Adrenal gland (tissue), 12 donors: Measurements from ENCODE around the gene SHLD2. TPM values are rescaled to one million over a fixed set of nuclear protein-coding genes. Genes with fewer than 3 reads are reported as not detected.
"Not testable (repeated sequence)": the region's sequence is repeated elsewhere in the genome, so short reads cannot be mapped to it uniquely, and the experiment has no call there.

ENCODE experiments used
- DNase-seq, 7 donors: peaks; one replicate each; pipeline ENCODE4 v3.0.0-alpha.2; 2019 to 2020
- H3K27ac ChIP-seq, 5 donors: fragments of 200-600 bp; sonication (generic) in 4 of 5; 1 replicate in 3 of 5; 2 replicates in 2 of 5; pipeline versions ENCODE4 v1.5.1 to v1.8.0; 2016 to 2020; ENCODE audit warnings: mild to moderate bottlenecking in 1 of 5
- H3K27me3 ChIP-seq: fragments of 200-600 bp; 2 replicates; pipeline ENCODE4 v1.8.0; 2021
- H3K36me3 ChIP-seq, 2 donors: fragments of 200-600 bp; replicated peaks in 1 of 2; 1 replicate in 1 of 2; 2 replicates in 1 of 2; pipeline versions ENCODE4 v1.5.1 to v1.8.0; 2018 to 2022
- H3K4me1 ChIP-seq, 2 donors: fragments of 200-600 bp; replicated peaks in 1 of 2; 1 replicate in 1 of 2; 2 replicates in 1 of 2; pipeline versions ENCODE4 v1.5.1 to v1.8.0; 2018 to 2021
- H3K4me3 ChIP-seq, 4 donors: fragments of 200-600 bp; sonication (generic) in 3 of 4; one replicate each; pipeline ENCODE4 v1.5.1; 2016 to 2018
- H3K9me3 ChIP-seq, 3 donors: fragments of 200-600 bp; sonication (generic) in 1 of 3; replicated peaks in 1 of 3; 1 replicate in 2 of 3; 2 replicates in 1 of 3; pipeline versions ENCODE4 v1.5.1 to v1.8.0; 2016 to 2021
- CTCF ChIP-seq, 6 experiments: fragments of 450-650 bp in 4 of 6; fragments of 200-600 bp in 2 of 6; sonication (generic) in 1 of 6; IDR thresholded peaks; 1 replicate in 5 of 6; 2 replicates in 1 of 6; pipeline versions ENCODE4 v1.5.1 to v1.8.0; 2016 to 2021; ENCODE audit warnings: antibody characterized with exemption in 6 of 6, mild to moderate bottlenecking in 2 of 6, moderate library complexity in 1 of 6
- POLR2A ChIP-seq, 2 donors: fragments of 450-650 bp; IDR thresholded peaks; one replicate each; pipeline ENCODE4 v1.6.1; 2017; ENCODE audit warnings: antibody characterized with exemption in 2 of 2, mild to moderate bottlenecking in 2 of 2, moderate library complexity in 1 of 2
- WGBS, 4 donors: extraction: QIAGEN DNeasy Blood & Tissue Kit in 2 of 4; methylation state at CpG; one replicate each; pipeline versions ENCODE4 v1.1.5 to v1.1.7; 2013 to 2017; 5-methylcytosine and 5-hydroxymethylcytosine counted together
- intact Hi-C, 2 donors: fragments of 100-400 bp; cut with DNase I; formaldehyde crosslinking; loops; one replicate each; pipeline versions ENCODE4 v1.14.1 to v1.15.0; 2022 to 2023
- polyA plus RNA-seq, 3 donors: library from polyadenylated mRNA; stranded (reverse); fragments of 200-250 nt in 2 of 3; fragments of 350-450 nt in 1 of 3; fragmentation: Illumina TruSeq in 1 of 3; extraction: RNeasy Lipid Tissue Mini Kit (QIAGEN cat#74804) in 1 of 3; gene quantifications; one replicate each; pipeline ENCODE4 v1.2.3, GENCODE V29; 2013 to 2014
- total RNA-seq, 9 donors: library from RNA; depleted of rRNA in 4 of 9; stranded (reverse); fragments of >200 nt in 4 of 9; fragments of 120-200 nt in 1 of 9; fragmentation: NEBNext Ultra II Directional in 1 of 9; extraction: Animal tissue kit (Norgen Biotek cat#: 25700) in 1 of 9; gene quantifications; one replicate each; pipeline versions ENCODE4 v1.1.0 to v1.2.4, GENCODE V29; 2013 to 2023
- donor health status: healthy with polysubstance abuse.
- donor health status: Bipolar disorder and iron deficiency.
- donor health status: DM: yes; HTN: yes; CAD: no.
- donor health status: DM: no; HTN: no; CAD: no.
- donor health status: DM: no; HTN: no; CAD: no.
- donor health status: DM: yes; HTN: yes; CAD: no.

Gene SHLD2
- total and polyA plus RNA-seq, 12 donors = 18.3 to 64.9 (median 36.6) TPM

GRCh38 chr10:87068281-87068680, 26.7 kb upstream of the SHLD2 start:
- 91 to 96% (median 93%) methylated on average over 1 of the region's 1 CpG for WGBS, 4 donors
- peaks cover 0 to 7% of the 10 kb centered on the region in 2 donors for H3K4me1 ChIP-seq
- H3K27ac ChIP-seq = no peak overlapping the region
- H3K27me3 ChIP-seq = no peaks in the 10 kb centered on the region
- no peak for DNase-seq
- TF ChIP-seq CTCF (IDR thresholded peaks at IDR 0.05) (no peak), POLR2A (IDR thresholded peaks at IDR 0.05) (no peak)
- no peak overlapping the region for H3K4me3 ChIP-seq
- no peaks in the 10 kb centered on the region for H3K9me3 ChIP-seq
- H3K36me3 ChIP-seq = peaks cover 0 to 74% of the 10 kb centered on the region in 2 donors
- intact Hi-C loops = no loop called here

- intact Hi-C loops = no loop called here
- peaks cover 0 to 7% of the 10 kb centered on the region in 2 donors for H3K4me1 ChIP-seq
- 24 to 40% (median 34%) methylated on average over 2 of the region's 2 CpGs for WGBS, 4 donors
- TF ChIP-seq CTCF (IDR thresholded peaks at IDR 0.05) (no peak), POLR2A (IDR thresholded peaks at IDR 0.05) (no peak)
- H3K9me3 ChIP-seq = no peaks in the 10 kb centered on the region
- H3K36me3 ChIP-seq = peaks cover 0 to 58% of the 10 kb centered on the region in 2 donors
- no peak for DNase-seq
- H3K27ac ChIP-seq = no peak overlapping the region
- H3K4me3 ChIP-seq = no peak overlapping the region
- H3K27me3 ChIP-seq = no peaks in the 10 kb centered on the region
Observed at GRCh38 chr10:87072449-87072848, 22.6 kb upstream of the SHLD2 start.

- peaks cover 0 to 28% of the 10 kb centered on the region in 2 donors for H3K36me3 ChIP-seq
- DNase-seq, H3K27me3 ChIP-seq, H3K4me1 ChIP-seq, H3K9me3 ChIP-seq, H3K4me3 ChIP-seq, H3K27ac ChIP-seq, intact Hi-C loops: not testable (repeated sequence)
- 88 to 93% (median 89%) methylated on average over 2 of the region's 2 CpGs for WGBS, 4 donors
Observed at GRCh38 chr10:87076421-87076820, 18.6 kb upstream of the SHLD2 start.

- no peaks in the 10 kb centered on the region for H3K9me3 ChIP-seq
- no peak for DNase-seq
- intact Hi-C loops = no loop called here
- H3K27ac ChIP-seq = no peak overlapping the region
- no peak for TF ChIP-seq CTCF (IDR thresholded peaks at IDR 0.05)
- TF ChIP-seq POLR2A (IDR thresholded peaks at IDR 0.05) = no peak
- H3K27me3 ChIP-seq = no peaks in the 10 kb centered on the region
- 81 to 85% (median 82%) methylated on average over 11 of the region's 11 CpGs for WGBS, 4 donors
- H3K4me1 ChIP-seq = peaks cover 14 to 23% of the 10 kb centered on the region in 2 donors
- H3K36me3 ChIP-seq = peaks cover 0 to 10% of the 10 kb centered on the region in 2 donors
- no peak overlapping the region for H3K4me3 ChIP-seq
Observed at GRCh38 chr10:87079106-87079836, 15.7 kb upstream of the SHLD2 start.

- H3K4me3 ChIP-seq, H3K27me3 ChIP-seq, H3K27ac ChIP-seq, H3K9me3 ChIP-seq, DNase-seq, intact Hi-C loops, H3K36me3 ChIP-seq: not testable (repeated sequence)
- 94 to 98% (median 96%) methylated on average over 7 to 28 of the region's 31 CpGs; no CpG with 5 or more reads in 1 of the 4 donors for WGBS, 4 donors
- peaks cover 14 to 32% of the 10 kb centered on the region in 2 donors for H3K4me1 ChIP-seq
Observed at GRCh38 chr10:87080621-87081020, 14.4 kb upstream of the SHLD2 start.

- H3K27me3 ChIP-seq, H3K9me3 ChIP-seq, DNase-seq, H3K36me3 ChIP-seq, H3K4me3 ChIP-seq, intact Hi-C loops: not testable (repeated sequence)
- H3K27ac ChIP-seq = peak overlapping the region in 1 of 5 donors; percentile 80
- peaks cover 14 to 32% of the 10 kb centered on the region in 2 donors for H3K4me1 ChIP-seq
- 43 to 100% (median 58%) methylated on average over 1 of the region's 3 CpGs for WGBS, 4 donors
Observed at GRCh38 chr10:87081574-87081973, 13.4 kb upstream of the SHLD2 start.

GRCh38 chr10:87082219-87082618, 12.8 kb upstream of the SHLD2 start:
- H3K9me3 ChIP-seq, H3K27me3 ChIP-seq, DNase-seq, H3K36me3 ChIP-seq, H3K4me3 ChIP-seq, intact Hi-C loops: not testable (repeated sequence)
- WGBS, 4 donors = 46 to 69% (median 67%) methylated on average over 1 of the region's 1 CpG
- H3K4me1 ChIP-seq = peaks cover 14 to 32% of the 10 kb centered on the region in 2 donors
- H3K27ac ChIP-seq = peak overlapping the region in 4 of 5 donors; percentile 3 to 80 (median 37)

- DNase-seq = peak in 6 of 7 donors; percentile 25 to 70 (median 50)
- H3K27ac ChIP-seq = peak overlapping the region in 4 of 5 donors; percentile 23 to 80 (median 52)
- H3K4me3 ChIP-seq, intact Hi-C loops, H3K9me3 ChIP-seq, H3K27me3 ChIP-seq, H3K36me3 ChIP-seq: not testable (repeated sequence)
- 33 to 39% (median 35%) methylated on average over 5 of the region's 5 CpGs for WGBS, 4 donors
- H3K4me1 ChIP-seq = peaks cover 14 to 43% of the 10 kb centered on the region in 2 donors
Observed at GRCh38 chr10:87083576-87084290, 11.3 kb upstream of the SHLD2 start.
